Upper lobe of left lung (tissue), 4 donors: Measurements from ENCODE around the gene ARG2.

Experiments used
- POLR2A ChIP-seq, 4 donors: fragments of 450-650 bp; IDR thresholded peaks; one replicate each; pipeline ENCODE4 v1.5.1; 2016 to 2017; ENCODE audit warnings: antibody characterized with exemption in 4 of 4, mild to moderate bottlenecking in 2 of 4
- TF ChIP-seq, protein P1 (sequence below), 6 experiments: fragments of 450-650 bp in 4 of 6; fragments of 200-600 bp in 2 of 6; sonication (generic) in 2 of 6; IDR thresholded peaks; one replicate each; pipeline ENCODE4 v1.5.1; 2016 to 2019; ENCODE audit warnings: antibody characterized with exemption in 6 of 6

DNA sequence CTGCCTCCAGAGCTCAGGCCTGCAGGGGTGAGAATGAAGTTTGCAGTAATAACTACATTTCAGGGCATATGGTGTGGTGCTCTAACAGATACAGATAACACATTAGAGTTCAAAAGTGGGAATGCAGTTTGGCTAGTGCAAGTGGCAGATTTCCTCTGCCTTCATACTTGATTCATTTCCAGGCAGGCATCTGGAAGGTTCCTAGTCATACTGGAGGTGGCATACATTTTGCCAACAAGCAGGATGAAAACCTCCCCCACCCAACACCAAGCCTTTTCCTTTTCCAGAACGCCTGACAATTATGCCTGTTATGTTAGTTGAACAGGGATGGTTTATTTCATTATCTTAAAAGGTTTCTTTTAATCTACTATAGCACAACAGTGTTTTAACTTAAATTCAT, 30.4 kb downstream of the ARG2 start:
- TF ChIP-seq, protein P1, sequence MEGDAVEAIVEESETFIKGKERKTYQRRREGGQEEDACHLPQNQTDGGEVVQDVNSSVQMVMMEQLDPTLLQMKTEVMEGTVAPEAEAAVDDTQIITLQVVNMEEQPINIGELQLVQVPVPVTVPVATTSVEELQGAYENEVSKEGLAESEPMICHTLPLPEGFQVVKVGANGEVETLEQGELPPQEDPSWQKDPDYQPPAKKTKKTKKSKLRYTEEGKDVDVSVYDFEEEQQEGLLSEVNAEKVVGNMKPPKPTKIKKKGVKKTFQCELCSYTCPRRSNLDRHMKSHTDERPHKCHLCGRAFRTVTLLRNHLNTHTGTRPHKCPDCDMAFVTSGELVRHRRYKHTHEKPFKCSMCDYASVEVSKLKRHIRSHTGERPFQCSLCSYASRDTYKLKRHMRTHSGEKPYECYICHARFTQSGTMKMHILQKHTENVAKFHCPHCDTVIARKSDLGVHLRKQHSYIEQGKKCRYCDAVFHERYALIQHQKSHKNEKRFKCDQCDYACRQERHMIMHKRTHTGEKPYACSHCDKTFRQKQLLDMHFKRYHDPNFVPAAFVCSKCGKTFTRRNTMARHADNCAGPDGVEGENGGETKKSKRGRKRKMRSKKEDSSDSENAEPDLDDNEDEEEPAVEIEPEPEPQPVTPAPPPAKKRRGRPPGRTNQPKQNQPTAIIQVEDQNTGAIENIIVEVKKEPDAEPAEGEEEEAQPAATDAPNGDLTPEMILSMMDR (IDR thresholded peaks at IDR 0.05) = no peak
- no peak for TF ChIP-seq POLR2A (IDR thresholded peaks at IDR 0.05)
